ENCODE results near the gene COL4A1.

Gene COL4A1

GRCh38 chr13:110341445-110342244 lies 34.7 kb upstream of the COL4A1 start:
- no peak for DNase-seq (ENCODE audit: low read depth)

- no peak for DNase-seq (ENCODE audit: low read depth)
Measured at GRCh38 chr13:110340812-110341444, 34.0 kb upstream of the COL4A1 start.

- no peak for DNase-seq (ENCODE audit: low read depth)
Measured at GRCh38 chr13:110339975-110340550, 33.1 kb upstream of the COL4A1 start.

- no peak for DNase-seq (ENCODE audit: low read depth)
Measured at GRCh38 chr13:110339263-110339662, 32.3 kb upstream of the COL4A1 start.

- DNase-seq (ENCODE audit: low read depth) = peak; percentile 79
Measured at GRCh38 chr13:110338441-110339101, 31.6 kb upstream of the COL4A1 start.

- no peak for DNase-seq (ENCODE audit: low read depth)
Measured at GRCh38 chr13:110337247-110337646, 30.3 kb upstream of the COL4A1 start.

- peak; percentile 41 for DNase-seq (ENCODE audit: low read depth)
Measured at GRCh38 chr13:110336681-110337080, 29.7 kb upstream of the COL4A1 start.

GRCh38 chr13:110336108-110336507 lies 29.2 kb upstream of the COL4A1 start:
- DNase-seq (ENCODE audit: low read depth) = no peak

- DNase-seq (ENCODE audit: low read depth) = no peak
Measured at GRCh38 chr13:110334841-110335490, 28.0 kb upstream of the COL4A1 start.

GRCh38 chr13:110334256-110334655 lies 27.3 kb upstream of the COL4A1 start:
- no peak for DNase-seq (ENCODE audit: low read depth)

- DNase-seq (ENCODE audit: low read depth) = no peak
Measured at GRCh38 chr13:110333837-110334236, 26.9 kb upstream of the COL4A1 start.

GRCh38 chr13:110332750-110333149 lies 25.8 kb upstream of the COL4A1 start:
- no peak for DNase-seq (ENCODE audit: low read depth)

GRCh38 chr13:110331362-110331761 lies 24.4 kb upstream of the COL4A1 start:
- peak; percentile 57 for DNase-seq (ENCODE audit: low read depth)

- peak; percentile 82 for DNase-seq (ENCODE audit: low read depth)
Measured at GRCh38 chr13:110330491-110331011, 23.6 kb upstream of the COL4A1 start.

- DNase-seq (ENCODE audit: low read depth) = peak; percentile 71
Measured at GRCh38 chr13:110329798-110330461, 23.0 kb upstream of the COL4A1 start.

GRCh38 chr13:110329258-110329657 lies 22.3 kb upstream of the COL4A1 start:
- no peak for DNase-seq (ENCODE audit: low read depth)

- no peak for DNase-seq (ENCODE audit: low read depth)
Measured at GRCh38 chr13:110328573-110328972, 21.6 kb upstream of the COL4A1 start.

GRCh38 chr13:110327051-110327721 lies 20.2 kb upstream of the COL4A1 start:
- DNase-seq (ENCODE audit: low read depth) = no peak

GRCh38 chr13:110326263-110326904 lies 19.4 kb upstream of the COL4A1 start:
- no peak for DNase-seq (ENCODE audit: low read depth)

GRCh38 chr13:110324026-110324749 lies 17.2 kb upstream of the COL4A1 start:
- DNase-seq (ENCODE audit: low read depth) = no peak
